Measurements from ENCODE around the gene ADGRF3. TPM values are rescaled to one million over a fixed set of nuclear protein-coding genes. Genes with fewer than 3 reads are reported as not detected.
A peak's percentile ranks its signal among the peaks of the same experiment; 100 is the strongest.

ADGRF3 gene
- total and polyA plus RNA-seq, 2 of the 13 experiments (the other 11 are each of a cell fraction or from before 2014, with no cell fraction given) = 0.40 to 1.5 TPM

DNA sequence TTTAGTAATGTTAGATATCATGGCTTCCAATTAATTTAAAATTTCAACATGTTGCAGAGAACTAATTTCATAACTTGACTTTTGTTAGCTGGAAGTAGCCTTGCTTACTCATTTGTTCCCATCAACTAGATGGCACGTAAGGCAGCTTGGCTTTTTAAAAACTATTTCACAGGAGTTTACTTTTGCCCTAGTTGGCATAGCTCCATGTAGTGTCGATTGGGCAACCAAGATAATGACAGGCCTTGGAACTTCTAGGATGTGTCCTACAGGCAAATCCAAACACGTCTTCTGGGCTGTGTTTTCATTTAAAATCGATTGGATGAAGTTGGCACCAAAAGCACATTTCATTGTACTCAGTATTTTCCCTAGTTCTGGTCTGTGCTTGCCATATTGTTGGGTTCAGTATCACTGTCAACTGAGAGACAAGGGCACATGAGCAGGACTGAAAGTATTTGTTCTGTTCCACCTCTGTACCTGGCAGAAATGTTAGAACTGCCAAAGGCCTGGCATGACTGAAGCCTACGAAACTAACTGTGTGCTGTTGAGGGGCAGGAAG, 72.5 kb downstream of the ADGRF3 start (continued):
- TF ChIP-seq ZGPAT (CRISPR knock-in tag; IDR thresholded peaks at IDR 0.05) = peak; percentile 42; the same call in 1 of the 2 replicates
- TF ChIP-seq ZNF674 (CRISPR knock-in tag; IDR thresholded peaks at IDR 0.05; ENCODE audit: low read depth) = no peak
- TF ChIP-seq SNRNP70 (IDR thresholded peaks at IDR 0.05; ENCODE audit: low read depth, low read length) = no peak
- peak; percentile 16; the same call in 1 of the 2 replicates for TF ChIP-seq GATAD1 (CRISPR knock-in tag; IDR thresholded peaks at IDR 0.05)
- TF ChIP-seq SAP130 (CRISPR knock-in tag; IDR thresholded peaks at IDR 0.05; ENCODE audit: low read depth) = 0 out of 2 replicates have a peak, but pooled peaks have one; percentile 15
- TF ChIP-seq ZNF280B (CRISPR knock-in tag; IDR thresholded peaks at IDR 0.05; ENCODE audit: borderline replicate concordance) = no peak
- peak; percentile 49; the same call in 1 of the 2 replicates for TF ChIP-seq CBX5 (CRISPR knock-in tag; IDR thresholded peaks at IDR 0.05; ENCODE audit: borderline replicate concordance)
- TF ChIP-seq ELF1 (CRISPR knock-in tag; IDR thresholded peaks at IDR 0.05) = 0 out of 2 replicates have a peak, but pooled peaks have one; percentile 27
- peak; percentile 63; the same call in 1 of the 2 replicates for TF ChIP-seq FOXK1 (CRISPR knock-in tag; IDR thresholded peaks at IDR 0.05; ENCODE audit: borderline replicate concordance, low read depth)
- peak; percentile 45; the same call in 1 of the 2 replicates for TF ChIP-seq SALL1 (CRISPR knock-in tag; IDR thresholded peaks at IDR 0.05)
- no peak for TF ChIP-seq ZNF496 (CRISPR knock-in tag; IDR thresholded peaks at IDR 0.05; ENCODE audit: insufficient replicate concordance)
- no peak for TF ChIP-seq ZNF501 (CRISPR knock-in tag; IDR thresholded peaks at IDR 0.05)
- TF ChIP-seq MAFG (CRISPR knock-in tag; IDR thresholded peaks at IDR 0.05) = no peak
- TF ChIP-seq ZNF557 (CRISPR knock-in tag; IDR thresholded peaks at IDR 0.05) = no peak
- no peak for TF ChIP-seq ZNF276 (CRISPR knock-in tag; IDR thresholded peaks at IDR 0.05; ENCODE audit: low read depth)
- no peak for TF ChIP-seq ZNF768 (CRISPR knock-in tag; IDR thresholded peaks at IDR 0.05)
- TF ChIP-seq ZNF83 (CRISPR knock-in tag; IDR thresholded peaks at IDR 0.05; ENCODE audit: borderline replicate concordance) = no peak
- peak; percentile 75; the same call in 1 of the 2 replicates for TF ChIP-seq TGIF2 (CRISPR knock-in tag; IDR thresholded peaks at IDR 0.05)
- TF ChIP-seq FOXP1 (IDR thresholded peaks at IDR 0.05) = no peak
- peak; percentile 52; the same call in 1 of the 2 replicates for TF ChIP-seq FOXP1 (CRISPR knock-in tag; IDR thresholded peaks at IDR 0.05)
- peak; percentile 90 for TF ChIP-seq ONECUT2 (CRISPR knock-in tag; IDR thresholded peaks at IDR 0.05)
- peak; percentile 49; the same call in 1 of the 2 replicates for TF ChIP-seq POGZ (CRISPR knock-in tag; IDR thresholded peaks at IDR 0.05)
- no peak for TF ChIP-seq HOXA5 (CRISPR knock-in tag; IDR thresholded peaks at IDR 0.05)
- no peak for TF ChIP-seq SMYD3 (CRISPR knock-in tag; IDR thresholded peaks at IDR 0.05)
- TF ChIP-seq REPIN1 (CRISPR knock-in tag; IDR thresholded peaks at IDR 0.05; ENCODE audit: borderline replicate concordance, low read depth) = peak; percentile 23; the same call in 1 of the 2 replicates
